Parathyroid adenoma (tissue), 2 donors: ENCODE measurements around the gene PTPRS.

Source experiments
- H2AFZ ChIP-seq: fragments of 300-600 bp; sonication (generic); one replicate; pipeline ENCODE4 v1.7.0; 2017; ENCODE audit warnings: antibody characterized with exemption, mild to moderate bottlenecking
- H3K27ac ChIP-seq: fragments of 300-600 bp; sonication (generic); one replicate; pipeline ENCODE4 v1.7.0; 2017
- H3K27me3 ChIP-seq: fragments of 300-600 bp; sonication (generic); one replicate; pipeline ENCODE4 v1.7.0; 2017; ENCODE audit warnings: low read length; ENCODE audit not compliant: control insufficient read depth, insufficient read depth
- H3K36me3 ChIP-seq: fragments of 300-600 bp; sonication (generic); one replicate; pipeline ENCODE4 v1.7.0; 2017; ENCODE audit warnings: low read length; ENCODE audit not compliant: control insufficient read depth, insufficient read depth
- H3K4me1 ChIP-seq: fragments of 300-600 bp; sonication (generic); one replicate; pipeline ENCODE4 v1.7.0; 2017; ENCODE audit warnings: control low read depth
- H3K4me2 ChIP-seq: fragments of 300-600 bp; sonication (generic); one replicate; pipeline ENCODE4 v1.7.0; 2017; ENCODE audit warnings: low read length
- H3K4me3 ChIP-seq: fragments of 300-600 bp; sonication (generic); one replicate; pipeline ENCODE4 v1.7.0; 2017; ENCODE audit warnings: low read depth, low read length
- H3K79me2 ChIP-seq: fragments of 300-600 bp; sonication (generic); one replicate; pipeline ENCODE4 v1.7.0; 2017; ENCODE audit warnings: control low read depth
- H3K9ac ChIP-seq: fragments of 300-600 bp; sonication (generic); one replicate; pipeline ENCODE4 v1.7.0; 2017; ENCODE audit warnings: mild to moderate bottlenecking
- H3K9me3 ChIP-seq: fragments of 300-600 bp; sonication (generic); one replicate; pipeline ENCODE4 v1.7.0; 2017; ENCODE audit warnings: low read length; ENCODE audit not compliant: control insufficient read depth
- TF ChIP-seq, protein P1 (sequence below): fragments of 300-600 bp; sonication (generic); IDR thresholded peaks from one replicate; pipeline ENCODE4 v1.7.0; 2017; ENCODE audit warnings: antibody characterized with exemption, mild to moderate bottlenecking
- donor health status: primary hyperparathyroidism.

The PTPRS gene

DNA sequence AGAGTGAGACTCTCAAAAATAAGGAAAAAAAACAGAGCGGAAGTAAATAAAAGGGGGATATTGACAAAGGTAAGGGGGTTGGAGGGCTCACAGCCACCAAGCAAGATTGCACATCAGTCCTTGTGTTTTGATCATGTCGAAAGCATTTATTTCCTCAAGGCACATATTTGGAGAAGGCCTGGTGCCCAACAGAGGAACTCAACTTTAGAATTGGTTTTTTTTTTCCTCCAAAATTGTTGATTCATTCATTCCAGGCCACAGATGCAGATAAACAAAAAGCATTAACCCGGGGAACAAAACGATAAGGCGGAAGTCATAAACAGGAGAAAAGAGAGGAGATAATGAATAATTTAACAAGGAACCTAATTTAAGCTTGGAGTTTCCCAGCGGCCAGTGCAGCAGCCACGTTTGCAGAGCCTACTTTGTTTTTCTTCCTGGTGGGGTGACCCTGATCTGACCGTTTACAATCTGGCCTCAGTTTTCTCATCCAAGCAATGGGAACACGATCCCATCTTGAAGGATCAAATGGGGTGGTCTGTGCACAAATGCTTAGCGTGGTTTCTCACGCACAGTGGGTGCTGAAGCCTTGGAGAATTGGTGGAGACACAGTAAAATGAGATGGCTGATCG lies 2.1 kb upstream of the PTPRS start:
- no peaks in the 10 kb centered on the region for H3K4me1 ChIP-seq
- H3K79me2 ChIP-seq = no peaks in the 10 kb centered on the region
- H3K9me3 ChIP-seq = no peaks in the 10 kb centered on the region
- H2AFZ ChIP-seq = no peak overlapping the region
- no peaks in the 10 kb centered on the region for H3K36me3 ChIP-seq
- H3K4me3 ChIP-seq = no peak overlapping the region
- no peak overlapping the region for H3K9ac ChIP-seq
- TF ChIP-seq, protein P1, sequence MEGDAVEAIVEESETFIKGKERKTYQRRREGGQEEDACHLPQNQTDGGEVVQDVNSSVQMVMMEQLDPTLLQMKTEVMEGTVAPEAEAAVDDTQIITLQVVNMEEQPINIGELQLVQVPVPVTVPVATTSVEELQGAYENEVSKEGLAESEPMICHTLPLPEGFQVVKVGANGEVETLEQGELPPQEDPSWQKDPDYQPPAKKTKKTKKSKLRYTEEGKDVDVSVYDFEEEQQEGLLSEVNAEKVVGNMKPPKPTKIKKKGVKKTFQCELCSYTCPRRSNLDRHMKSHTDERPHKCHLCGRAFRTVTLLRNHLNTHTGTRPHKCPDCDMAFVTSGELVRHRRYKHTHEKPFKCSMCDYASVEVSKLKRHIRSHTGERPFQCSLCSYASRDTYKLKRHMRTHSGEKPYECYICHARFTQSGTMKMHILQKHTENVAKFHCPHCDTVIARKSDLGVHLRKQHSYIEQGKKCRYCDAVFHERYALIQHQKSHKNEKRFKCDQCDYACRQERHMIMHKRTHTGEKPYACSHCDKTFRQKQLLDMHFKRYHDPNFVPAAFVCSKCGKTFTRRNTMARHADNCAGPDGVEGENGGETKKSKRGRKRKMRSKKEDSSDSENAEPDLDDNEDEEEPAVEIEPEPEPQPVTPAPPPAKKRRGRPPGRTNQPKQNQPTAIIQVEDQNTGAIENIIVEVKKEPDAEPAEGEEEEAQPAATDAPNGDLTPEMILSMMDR = no peak
- H3K27me3 ChIP-seq = no peaks in the 10 kb centered on the region
- no peak overlapping the region for H3K27ac ChIP-seq
- H3K4me2 ChIP-seq = no peak overlapping the region

DNA sequence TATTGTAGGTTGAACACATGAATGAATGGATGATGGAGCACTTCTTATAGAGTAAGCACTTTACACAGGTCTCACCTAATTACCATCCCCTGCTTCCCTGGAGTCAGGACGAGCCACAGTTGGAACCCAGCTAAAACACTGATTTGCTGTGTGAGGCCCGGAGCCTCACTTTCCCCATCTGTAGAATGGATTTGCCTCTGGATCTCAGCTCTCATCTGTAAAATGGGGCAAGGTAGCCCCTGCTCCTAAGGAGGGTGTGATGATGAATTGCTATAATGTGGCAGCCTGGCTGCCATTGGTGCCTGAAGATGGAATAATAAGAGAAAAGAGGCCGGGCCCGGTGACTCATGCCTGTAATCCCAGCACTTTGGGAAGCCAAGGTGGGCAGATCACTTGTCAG lies 1.4 kb upstream of the PTPRS start:
- Histone ChIP-seq H3K4me3 (no peak overlapping the region), H2AFZ (no peak overlapping the region), H3K27me3 (no peaks in the 10 kb centered on the region), H3K27ac (no peak overlapping the region), H3K9me3 (no peaks in the 10 kb centered on the region), H3K9ac (no peak overlapping the region), H3K4me1 (no peaks in the 10 kb centered on the region), H3K4me2 (no peak overlapping the region), H3K79me2 (no peaks in the 10 kb centered on the region), H3K36me3 (no peaks in the 10 kb centered on the region)
- TF ChIP-seq, protein P1 = no peak

DNA sequence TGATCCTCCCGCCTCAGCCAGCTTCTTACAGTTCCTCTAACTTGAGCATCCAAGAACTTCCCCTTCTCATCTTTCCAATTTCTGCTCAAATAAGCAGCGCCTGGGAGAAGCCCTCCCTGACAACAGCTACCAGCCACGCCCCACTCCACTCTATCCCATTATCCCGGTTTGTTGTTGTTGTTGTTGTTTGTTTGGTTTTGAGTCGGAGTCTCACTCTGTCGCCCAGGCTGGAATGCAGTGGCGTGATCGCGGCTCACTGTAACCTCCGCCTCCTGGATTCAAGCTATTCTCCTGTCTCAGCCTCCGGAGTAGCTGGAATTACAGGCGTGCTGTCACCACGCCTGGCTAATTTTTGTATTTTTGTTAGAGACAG lies 822 bp upstream of the PTPRS start:
- H3K27me3 ChIP-seq = no peaks in the 10 kb centered on the region
- H3K4me2 ChIP-seq = no peak overlapping the region
- H2AFZ ChIP-seq = no peak overlapping the region
- no peak overlapping the region for H3K4me3 ChIP-seq
- H3K27ac ChIP-seq = no peak overlapping the region
- H3K4me1 ChIP-seq = no peaks in the 10 kb centered on the region
- H3K36me3 ChIP-seq = no peaks in the 10 kb centered on the region
- no peaks in the 10 kb centered on the region for H3K79me2 ChIP-seq
- no peak overlapping the region for H3K9ac ChIP-seq
- no peaks in the 10 kb centered on the region for H3K9me3 ChIP-seq
- TF ChIP-seq, protein P1 = no peak

DNA sequence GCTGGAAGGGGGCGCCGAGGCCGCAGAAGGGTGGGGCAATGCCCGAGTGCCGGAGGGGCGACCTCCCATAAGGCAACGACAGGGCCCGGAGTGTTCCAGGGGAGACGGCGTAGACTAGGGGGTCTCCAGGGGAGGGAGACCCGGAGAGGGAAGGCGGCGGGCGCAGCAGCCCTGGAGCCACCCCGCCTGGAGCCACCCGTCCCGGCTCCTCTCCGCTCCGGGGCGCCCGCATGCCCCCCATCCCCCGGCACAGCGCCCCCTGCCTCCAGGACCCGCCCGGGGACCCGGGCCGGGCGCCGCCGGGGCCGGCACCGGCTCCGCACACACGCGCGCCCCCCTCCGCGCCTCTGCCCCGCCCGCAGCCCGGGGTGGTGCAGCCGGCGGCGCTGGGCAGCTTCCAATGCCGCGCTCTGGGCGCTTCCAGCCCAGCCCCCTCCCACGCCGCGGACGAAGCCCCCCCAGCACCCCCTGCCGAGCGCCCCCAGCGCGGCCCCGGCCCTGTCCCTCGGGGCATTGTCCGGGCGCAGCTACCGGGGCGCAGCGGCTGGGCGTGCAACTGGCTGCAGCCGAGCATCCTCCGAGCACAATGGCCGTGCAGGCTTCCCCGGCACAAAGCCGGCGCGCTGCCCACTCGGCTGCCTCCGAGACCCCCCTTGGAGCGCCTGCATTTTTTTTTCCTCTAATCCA lies 519 bp downstream of the PTPRS start:
- H2AFZ ChIP-seq = peak overlapping the region; percentile 64
- H3K79me2 ChIP-seq = no peaks in the 10 kb centered on the region
- peak overlapping the region; percentile 39 for H3K4me3 ChIP-seq
- TF ChIP-seq, protein P1 = no peak
- H3K9ac ChIP-seq = no peak overlapping the region
- no peaks in the 10 kb centered on the region for H3K4me1 ChIP-seq
- peak overlapping the region; percentile 81 for H3K4me2 ChIP-seq
- H3K27ac ChIP-seq = no peak overlapping the region
- H3K36me3 ChIP-seq = no peaks in the 10 kb centered on the region
- no peaks in the 10 kb centered on the region for H3K9me3 ChIP-seq
- H3K27me3 ChIP-seq = no peaks in the 10 kb centered on the region
